HG03280 (cell line): ENCODE data around the gene CCNYL1.
"Not testable (repeated sequence)": the region's sequence is repeated elsewhere in the genome, so short reads cannot be mapped to it uniquely, and the experiment has no call there.

Source experiments
- ATAC-seq: cut with Tn5 transposase; IDR thresholded peaks from one replicate; pipeline ENCODE4 v1.9.1; 2021; ENCODE audit warnings: mild to moderate bottlenecking, moderate library complexity; ENCODE audit not compliant: unreplicated experiment

CCNYL1 gene

GRCh38 chr2:207696911-207697310 is 14.5 kb upstream of the CCNYL1 start:
- not testable (repeated sequence) for ATAC-seq

- no peak for ATAC-seq
Observed at GRCh38 chr2:207697411-207697810, 14.0 kb upstream of the CCNYL1 start.

GRCh38 chr2:207698301-207698700 is 13.1 kb upstream of the CCNYL1 start:
- no peak for ATAC-seq

- ATAC-seq, result no peak
Observed at GRCh38 chr2:207704078-207704477, 7.4 kb upstream of the CCNYL1 start.

GRCh38 chr2:207704671-207705070 is 6.8 kb upstream of the CCNYL1 start:
- ATAC-seq, result no peak

GRCh38 chr2:207706936-207707860 is 4.2 kb upstream of the CCNYL1 start:
- ATAC-seq, result no peak

GRCh38 chr2:207711750-207712530 is 500 bp downstream of the CCNYL1 start:
- peak; percentile 27 for ATAC-seq

GRCh38 chr2:207716056-207716455 is 4.6 kb downstream of the CCNYL1 start:
- no peak for ATAC-seq

GRCh38 chr2:207718521-207718920 is 7.1 kb downstream of the CCNYL1 start:
- no peak for ATAC-seq

- ATAC-seq, result no peak
Observed at GRCh38 chr2:207719008-207719407, 7.6 kb downstream of the CCNYL1 start.

- ATAC-seq, result not testable (repeated sequence)
Observed at GRCh38 chr2:207719655-207720054, 8.2 kb downstream of the CCNYL1 start.

- no peak for ATAC-seq
Observed at GRCh38 chr2:207720517-207721187, 9.2 kb downstream of the CCNYL1 start.

GRCh38 chr2:207722773-207723424 is 11.5 kb downstream of the CCNYL1 start:
- ATAC-seq, result no peak

GRCh38 chr2:207723425-207723787 is 12.0 kb downstream of the CCNYL1 start:
- not testable (repeated sequence) for ATAC-seq

- no peak for ATAC-seq
Observed at GRCh38 chr2:207724113-207724512, 12.7 kb downstream of the CCNYL1 start.

- ATAC-seq, result no peak
Observed at GRCh38 chr2:207725873-207726578, 14.6 kb downstream of the CCNYL1 start.

GRCh38 chr2:207727261-207727660 is 15.8 kb downstream of the CCNYL1 start:
- ATAC-seq, result no peak

- no peak for ATAC-seq
Observed at GRCh38 chr2:207729465-207729998, 18.1 kb downstream of the CCNYL1 start.

GRCh38 chr2:207731138-207731537 is 19.7 kb downstream of the CCNYL1 start:
- ATAC-seq, result no peak
